ENCODE data around the gene TWNK. TPM values are rescaled to one million over a fixed set of nuclear protein-coding genes. Genes with fewer than 3 reads are reported as not detected.

Gene TWNK
- total and polyA plus RNA-seq, 2 donors (not counting 3 experiments of a cell fraction or from before 2014, with no cell fraction given) = 5.6 to 10.9 TPM

DNA sequence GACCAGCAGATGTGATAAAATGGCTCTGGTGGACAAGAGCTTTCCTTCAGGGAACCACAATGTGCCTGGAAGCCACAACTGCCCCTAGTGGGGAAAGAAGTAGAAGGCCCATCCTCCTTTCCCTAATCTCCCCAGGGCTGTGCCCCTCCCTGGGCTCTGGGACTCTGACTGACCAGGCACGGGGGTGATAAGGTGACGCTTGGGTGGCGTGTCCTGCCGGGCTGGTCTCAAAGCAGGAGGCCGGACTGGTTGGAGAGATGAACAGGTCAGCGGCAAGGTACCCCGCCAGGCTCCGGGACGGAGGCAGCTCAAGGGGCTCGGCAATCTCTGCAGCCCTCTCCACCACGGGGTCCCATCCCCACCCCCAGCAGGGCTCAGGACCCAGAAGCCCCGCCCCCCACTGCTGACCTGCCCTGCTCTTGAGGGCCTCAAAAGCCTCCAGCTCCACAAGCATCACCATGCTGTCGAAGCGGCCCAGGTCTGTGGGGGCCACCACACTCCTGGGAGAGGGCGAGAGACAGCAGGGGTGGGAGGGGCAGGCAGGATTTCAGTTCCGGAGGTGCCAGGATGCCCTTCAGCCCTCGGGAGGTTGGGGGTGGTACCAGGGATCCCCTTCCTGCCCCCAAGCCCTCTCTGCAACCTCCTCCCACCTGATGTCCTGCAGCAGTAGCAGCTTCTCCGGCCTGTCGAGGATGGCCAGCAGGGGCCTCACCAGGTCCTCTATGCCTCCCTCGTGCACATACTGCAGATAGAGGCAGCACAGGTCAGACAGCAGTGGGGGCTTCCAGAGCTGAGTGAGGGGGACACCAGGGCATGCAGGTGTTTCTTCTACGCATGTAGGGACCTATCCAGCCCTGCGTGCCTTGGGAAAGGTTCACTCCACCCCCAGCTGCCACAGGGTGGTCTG lies 24.4 kb downstream of the TWNK start:
- CTCF ChIA-PET = interaction anchor here (0.6 to 8.8 kb wide), 9 partner anchors 10 to 493 kb away, joined by 3 to 92 read pairs (median 5); partner anchors contain the start of gene LZTS2
- Histone ChIP-seq H3K27me3 (ENCODE audit: control insufficient read depth in 2 of 2, insufficient read depth in 2 of 2, low read length in 2 of 2) (no peaks in the 10 kb centered on the region), H2AFZ (ENCODE audit: low read depth, low read length) (no peak overlapping the region), H3K9ac (replicated peaks; ENCODE audit: extremely low read depth, insufficient read depth, low read length) (no peak overlapping the region), H3K9me1 (replicated peaks; ENCODE audit: control insufficient read depth, extremely low read depth, insufficient read depth, low read length) (no peaks in the 10 kb centered on the region), H3K9me3 (replicated peaks; ENCODE audit: control insufficient read depth, insufficient read depth, low read length) (no peaks in the 10 kb centered on the region), H3K27ac (ENCODE audit: insufficient read depth, low read depth, low read length) (no peak overlapping the region), H3K4me1 (ENCODE audit: control insufficient read depth, extremely low read depth, insufficient read depth, low read length) (peaks cover 13% of the 10 kb centered on the region), H3K4me2 (ENCODE audit: insufficient read depth, low read length) (no peak overlapping the region), H4K20me1 (replicated peaks; ENCODE audit: control insufficient read depth, extremely low read depth, insufficient read depth, low read length) (no peaks in the 10 kb centered on the region), H3K79me2 (ENCODE audit: control insufficient read depth, insufficient read depth, low read length) (no peaks in the 10 kb centered on the region), H3K36me3 (ENCODE audit: control insufficient read depth in 2 of 2, extremely low read depth in 1 of 2, insufficient read depth in 2 of 2, low read length in 2 of 2) (peaks cover 2 to 4% of the 10 kb centered on the region in 2 experiments), H3K4me3 (replicated peaks in 1 of 3; ENCODE audit: insufficient read depth in 1 of 3, low read depth in 1 of 3, low read length in 3 of 3) (no peak overlapping the region)
- FAIRE-seq = no peak
- POLR2A ChIA-PET = interaction anchor here (1.4 kb wide), 1 partner anchor 12 kb away, joined by 3 read pairs; the partner anchor contains the start of gene LZTS2
- no peak for TF ChIP-seq GATA2 (IDR thresholded peaks at IDR 0.05; ENCODE audit: insufficient read depth, insufficient read length, low read depth, low read length)
- TF ChIP-seq MYC (IDR thresholded peaks at IDR 0.05; ENCODE audit: low read depth, low read length) = no peak
- peak; percentile 28 to 51 for TF ChIP-seq CTCF (IDR thresholded peaks at IDR 0.05; ENCODE audit: extremely low read depth in 1 of 2, insufficient read depth in 1 of 2, low read depth in 1 of 2, low read length in 2 of 2)
- TF ChIP-seq FOS (IDR thresholded peaks at IDR 0.05; ENCODE audit: borderline replicate concordance, insufficient read depth, low read length) = no peak
- no peak for DNase-seq (ENCODE audit: low read depth, low spot score)
- BruUV-seq (replicated peaks) = no TSS peak
- intact Hi-C loops (cut with micrococcal nuclease) = loop anchor here (5.0 to 10.0 kb wide), 2 partner anchors 97 to 339 kb away; partner anchors contain the start of gene SLF2
- dilution Hi-C loops (cut with MboI; ENCODE audit: extremely low pct_ligation_motif_present, low sequenced_read_pairs) = no loop called here
